ENCODE data around the gene MAPK11.

DNA sequence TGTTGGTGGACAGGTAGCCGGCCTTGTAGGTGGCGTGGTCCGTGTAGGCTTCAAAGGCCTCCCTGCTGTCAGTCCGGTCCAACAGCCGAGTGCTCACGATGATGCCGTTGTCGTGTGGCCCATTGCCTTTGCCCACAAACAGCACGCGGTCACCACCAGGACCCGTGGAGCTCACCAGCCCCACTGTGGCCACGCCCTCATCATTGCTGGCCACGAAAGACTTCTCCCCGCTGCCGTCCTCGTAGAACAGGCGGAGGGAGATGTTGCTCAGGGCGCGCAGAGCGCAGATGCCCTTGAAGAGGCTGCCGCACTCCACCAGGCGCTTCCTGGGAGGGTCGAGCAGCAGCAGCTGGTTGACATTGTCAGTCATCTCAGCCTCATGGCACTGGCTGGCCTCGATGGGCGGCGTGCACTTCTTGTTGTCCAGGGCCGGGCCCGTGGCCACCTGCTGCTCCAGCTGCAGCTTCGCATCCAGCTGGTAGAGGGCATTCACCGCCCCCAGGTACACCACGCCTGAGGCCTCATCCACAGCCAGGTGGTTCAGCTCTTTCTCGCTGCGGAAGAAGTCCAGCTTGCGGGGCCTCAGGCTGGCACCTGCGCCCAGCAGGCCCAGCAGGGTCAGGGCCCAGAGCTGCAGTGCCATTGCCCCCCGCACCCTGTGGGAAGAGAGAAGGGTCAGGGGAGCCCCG is 19.9 kb upstream of the MAPK11 start:
- TF ChIP-seq EZH2 (IDR thresholded peaks at IDR 0.05) (no peak), POLR2AphosphoS5 (IDR thresholded peaks at IDR 0.05; ENCODE audit: borderline replicate concordance, low read depth, low read length) (no peak), FOXP2 (optimal IDR thresholded peaks at IDR 0.05; ENCODE audit: control extremely low read depth, extremely low read length, insufficient read depth) (no peak)
